Stimulated activated CD8-positive, alpha-beta memory T cell treated with anti-CD3 and anti-CD28 coated beads, Interleukin-15, amount 100 ng/mL, for 24 hours (primary cell): ENCODE data around the gene SLAMF1.
"Not testable (repeated sequence)": the region's sequence is repeated elsewhere in the genome, so short reads cannot be mapped to it uniquely, and the experiment has no call there.

Experiments
- DNase-seq: peaks from one replicate; pipeline ENCODE4 v3.0.0-alpha.2; 2020; ENCODE audit warnings: low read depth

Gene SLAMF1

GRCh38 chr1:160597051-160597450 lies 49.8 kb downstream of the SLAMF1 start:
- no peak for DNase-seq

GRCh38 chr1:160590488-160590887 lies 56.4 kb downstream of the SLAMF1 start:
- no peak for DNase-seq

GRCh38 chr1:160588468-160588867 lies 58.4 kb downstream of the SLAMF1 start:
- DNase-seq = no peak

- no peak for DNase-seq
Observed at GRCh38 chr1:160584784-160585183, 62.1 kb downstream of the SLAMF1 start.

- not testable (repeated sequence) for DNase-seq
Observed at GRCh38 chr1:160582976-160583375, 63.9 kb downstream of the SLAMF1 start.

GRCh38 chr1:160581961-160582360 lies 64.9 kb downstream of the SLAMF1 start:
- no peak for DNase-seq

GRCh38 chr1:160580221-160580812 lies 66.5 kb downstream of the SLAMF1 start:
- DNase-seq = no peak

GRCh38 chr1:160579216-160579701 lies 67.6 kb downstream of the SLAMF1 start, which contains the start of gene CD84:
Gene CD84, minus strand, starts transcription at chr1:160579496. Its CDS starts 59 bp downstream, at chr1:160579437.
- DNase-seq = no peak

GRCh38 chr1:160578525-160579191 lies 68.2 kb downstream of the SLAMF1 start:
- DNase-seq = no peak

- no peak for DNase-seq
Observed at GRCh38 chr1:160578175-160578524, 68.7 kb downstream of the SLAMF1 start.

GRCh38 chr1:160577671-160578070 lies 69.2 kb downstream of the SLAMF1 start:
- DNase-seq = no peak

GRCh38 chr1:160576884-160577283 lies 70.0 kb downstream of the SLAMF1 start:
- no peak for DNase-seq

GRCh38 chr1:160576390-160576789 lies 70.5 kb downstream of the SLAMF1 start:
- no peak for DNase-seq

- DNase-seq = no peak
Observed at GRCh38 chr1:160575112-160575664, 71.7 kb downstream of the SLAMF1 start.

GRCh38 chr1:160570840-160571239 lies 76.0 kb downstream of the SLAMF1 start:
- no peak for DNase-seq

GRCh38 chr1:160569806-160570205 lies 77.0 kb downstream of the SLAMF1 start:
- no peak for DNase-seq

GRCh38 chr1:160567858-160568682 lies 78.8 kb downstream of the SLAMF1 start:
- DNase-seq = peak; percentile 7

GRCh38 chr1:160567341-160567740 lies 79.5 kb downstream of the SLAMF1 start:
- no peak for DNase-seq

GRCh38 chr1:160565564-160565963 lies 81.3 kb downstream of the SLAMF1 start:
- no peak for DNase-seq

GRCh38 chr1:160563230-160563629 lies 83.6 kb downstream of the SLAMF1 start:
- not testable (repeated sequence) for DNase-seq

GRCh38 chr1:160562745-160563144 lies 84.1 kb downstream of the SLAMF1 start:
- DNase-seq = not testable (repeated sequence)

- DNase-seq = no peak
Observed at GRCh38 chr1:160560806-160561205, 86.0 kb downstream of the SLAMF1 start.
